ENCODE results near the gene USP17L15.
"Not testable (repeated sequence)": the region's sequence is repeated elsewhere in the genome, so short reads cannot be mapped to it uniquely, and the experiment has no call there.

- not testable (repeated sequence) for TF ChIP-seq POLR2A (IDR thresholded peaks at IDR 0.05; ENCODE audit: low read depth, low read length)
- TF ChIP-seq, protein P1, sequence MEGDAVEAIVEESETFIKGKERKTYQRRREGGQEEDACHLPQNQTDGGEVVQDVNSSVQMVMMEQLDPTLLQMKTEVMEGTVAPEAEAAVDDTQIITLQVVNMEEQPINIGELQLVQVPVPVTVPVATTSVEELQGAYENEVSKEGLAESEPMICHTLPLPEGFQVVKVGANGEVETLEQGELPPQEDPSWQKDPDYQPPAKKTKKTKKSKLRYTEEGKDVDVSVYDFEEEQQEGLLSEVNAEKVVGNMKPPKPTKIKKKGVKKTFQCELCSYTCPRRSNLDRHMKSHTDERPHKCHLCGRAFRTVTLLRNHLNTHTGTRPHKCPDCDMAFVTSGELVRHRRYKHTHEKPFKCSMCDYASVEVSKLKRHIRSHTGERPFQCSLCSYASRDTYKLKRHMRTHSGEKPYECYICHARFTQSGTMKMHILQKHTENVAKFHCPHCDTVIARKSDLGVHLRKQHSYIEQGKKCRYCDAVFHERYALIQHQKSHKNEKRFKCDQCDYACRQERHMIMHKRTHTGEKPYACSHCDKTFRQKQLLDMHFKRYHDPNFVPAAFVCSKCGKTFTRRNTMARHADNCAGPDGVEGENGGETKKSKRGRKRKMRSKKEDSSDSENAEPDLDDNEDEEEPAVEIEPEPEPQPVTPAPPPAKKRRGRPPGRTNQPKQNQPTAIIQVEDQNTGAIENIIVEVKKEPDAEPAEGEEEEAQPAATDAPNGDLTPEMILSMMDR (conservative IDR thresholded peaks at IDR 0.05; ENCODE audit: low read depth, low read length) = not testable (repeated sequence)
These were observed 4.3 kb downstream of the USP17L15 start for GRCh38 chr4:9238461-9238860.

Data from IMR-90 (cell line).